NB4 (cell line): ENCODE results near the gene KCNG3.

ENCODE experiments used
- POLR2A ChIP-seq: IDR thresholded peaks from 2 replicates; pipeline ENCODE4 v1.6.1; 2011; ENCODE audit warnings: mild to moderate bottlenecking; ENCODE audit not compliant: insufficient read length; ENCODE audit errors: extremely low read depth
- TF ChIP-seq, protein P1 (sequence below): IDR thresholded peaks from one replicate; pipeline ENCODE4 v1.5.1; 2012; ENCODE audit warnings: low read depth, low read length

DNA sequence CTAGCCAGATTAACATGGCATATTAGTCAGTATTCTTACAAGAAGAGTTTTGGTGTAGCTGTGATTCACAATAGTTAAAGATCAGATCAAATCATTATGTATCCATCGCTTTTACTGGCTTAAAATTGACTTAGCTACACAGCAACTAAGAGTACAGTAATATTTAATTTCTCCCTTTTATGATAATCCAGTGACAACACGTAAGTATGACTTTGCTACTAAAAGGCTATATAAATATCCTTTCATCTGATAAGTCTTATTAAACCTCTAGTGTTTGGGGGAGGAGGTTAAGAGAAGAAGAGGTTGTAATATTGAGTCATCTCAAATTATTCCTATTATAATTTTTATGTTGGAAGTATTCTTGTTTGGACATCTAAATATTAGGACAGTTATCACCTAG, 51.0 kb downstream of the KCNG3 start:
- TF ChIP-seq, protein P1, sequence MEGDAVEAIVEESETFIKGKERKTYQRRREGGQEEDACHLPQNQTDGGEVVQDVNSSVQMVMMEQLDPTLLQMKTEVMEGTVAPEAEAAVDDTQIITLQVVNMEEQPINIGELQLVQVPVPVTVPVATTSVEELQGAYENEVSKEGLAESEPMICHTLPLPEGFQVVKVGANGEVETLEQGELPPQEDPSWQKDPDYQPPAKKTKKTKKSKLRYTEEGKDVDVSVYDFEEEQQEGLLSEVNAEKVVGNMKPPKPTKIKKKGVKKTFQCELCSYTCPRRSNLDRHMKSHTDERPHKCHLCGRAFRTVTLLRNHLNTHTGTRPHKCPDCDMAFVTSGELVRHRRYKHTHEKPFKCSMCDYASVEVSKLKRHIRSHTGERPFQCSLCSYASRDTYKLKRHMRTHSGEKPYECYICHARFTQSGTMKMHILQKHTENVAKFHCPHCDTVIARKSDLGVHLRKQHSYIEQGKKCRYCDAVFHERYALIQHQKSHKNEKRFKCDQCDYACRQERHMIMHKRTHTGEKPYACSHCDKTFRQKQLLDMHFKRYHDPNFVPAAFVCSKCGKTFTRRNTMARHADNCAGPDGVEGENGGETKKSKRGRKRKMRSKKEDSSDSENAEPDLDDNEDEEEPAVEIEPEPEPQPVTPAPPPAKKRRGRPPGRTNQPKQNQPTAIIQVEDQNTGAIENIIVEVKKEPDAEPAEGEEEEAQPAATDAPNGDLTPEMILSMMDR = no peak
- no peak for TF ChIP-seq POLR2A
